Right kidney (tissue), 1 donor: Measurements from ENCODE around the gene PCNX3.

Experiments used
- DNase-seq: peaks from one replicate; pipeline ENCODE4 v3.0.0-alpha.2; 2016

Gene PCNX3

DNA sequence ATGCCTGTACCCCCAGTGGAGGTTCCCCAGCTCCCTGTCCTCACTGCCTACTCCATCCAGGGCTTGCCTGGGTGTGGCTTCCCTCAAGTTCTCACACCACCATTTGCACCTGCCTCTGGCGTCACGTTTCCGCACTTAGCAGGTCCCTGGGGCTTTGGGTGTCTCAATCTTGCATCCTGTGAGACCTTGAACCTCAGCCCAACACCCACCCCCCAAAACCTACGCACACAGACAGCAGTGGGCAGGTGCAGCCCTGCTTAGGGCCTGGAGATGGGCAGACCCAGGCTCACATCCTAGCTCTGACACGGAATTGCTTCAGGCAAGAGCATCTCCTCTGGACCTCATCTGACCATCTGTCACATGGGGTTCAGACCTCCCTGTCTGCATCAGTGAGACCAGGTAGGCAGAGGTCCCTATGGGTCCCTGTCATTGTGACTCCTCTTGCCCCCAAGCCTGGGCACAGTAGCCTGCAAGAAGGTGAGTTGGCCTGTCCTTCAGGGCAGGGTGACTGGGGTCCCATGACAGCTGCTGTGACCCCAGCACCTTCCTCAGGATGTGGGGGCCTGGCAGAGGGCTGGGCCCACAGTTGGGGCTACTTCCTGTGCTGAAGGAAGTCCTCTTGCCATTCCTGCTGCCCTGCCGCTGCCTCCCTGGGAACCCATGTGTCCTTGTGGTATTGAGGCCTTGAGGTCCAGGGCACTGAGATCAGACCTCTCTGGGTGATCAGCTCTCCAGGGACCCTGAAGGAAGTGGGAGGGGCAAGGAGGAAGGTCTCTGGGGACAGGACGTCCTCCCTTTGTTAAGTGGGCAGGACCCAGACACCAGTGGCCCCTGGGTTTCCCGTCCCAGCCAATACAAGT, 24.3 kb downstream of the PCNX3 start:
- DNase-seq, result no peak

DNA sequence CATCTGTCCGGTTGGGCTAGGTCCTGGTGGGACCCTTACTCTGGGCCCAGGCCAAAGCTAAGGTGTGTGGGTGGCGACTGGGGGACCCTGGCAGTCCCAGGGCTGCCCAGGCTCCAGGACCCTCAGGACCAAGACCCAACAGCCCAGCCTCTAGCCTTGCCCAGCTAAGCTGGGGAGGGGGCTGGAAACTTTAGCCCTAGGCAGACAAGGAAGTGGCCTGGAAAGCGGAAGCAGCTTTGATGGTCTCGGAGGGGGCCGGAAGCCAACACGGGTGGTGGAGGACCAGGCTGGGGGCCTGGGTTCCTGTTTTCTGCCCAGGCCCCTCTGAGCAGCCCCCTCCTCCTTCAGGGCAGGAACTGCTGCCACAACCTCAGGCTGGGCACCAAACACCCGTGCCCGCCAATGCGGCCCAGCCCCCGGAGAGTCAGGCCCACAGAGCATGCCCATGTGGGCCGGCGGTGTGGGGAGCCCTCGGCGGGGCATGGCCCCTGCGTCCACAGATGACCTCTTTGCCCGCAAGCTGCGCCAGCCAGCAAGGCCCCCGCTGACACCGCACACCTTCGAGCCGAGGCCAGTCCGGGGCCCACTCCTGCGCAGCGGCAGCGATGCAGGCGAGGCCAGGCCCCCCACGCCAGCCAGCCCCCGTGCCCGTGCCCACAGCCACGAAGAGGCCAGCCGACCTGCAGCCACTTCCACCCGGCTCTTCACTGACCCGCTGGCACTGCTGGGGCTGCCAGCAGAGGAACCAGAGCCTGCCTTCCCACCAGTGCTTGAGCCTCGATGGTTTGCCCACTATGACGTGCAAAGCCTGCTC, 25.1 kb downstream of the PCNX3 start:
- no peak for DNase-seq

DNA sequence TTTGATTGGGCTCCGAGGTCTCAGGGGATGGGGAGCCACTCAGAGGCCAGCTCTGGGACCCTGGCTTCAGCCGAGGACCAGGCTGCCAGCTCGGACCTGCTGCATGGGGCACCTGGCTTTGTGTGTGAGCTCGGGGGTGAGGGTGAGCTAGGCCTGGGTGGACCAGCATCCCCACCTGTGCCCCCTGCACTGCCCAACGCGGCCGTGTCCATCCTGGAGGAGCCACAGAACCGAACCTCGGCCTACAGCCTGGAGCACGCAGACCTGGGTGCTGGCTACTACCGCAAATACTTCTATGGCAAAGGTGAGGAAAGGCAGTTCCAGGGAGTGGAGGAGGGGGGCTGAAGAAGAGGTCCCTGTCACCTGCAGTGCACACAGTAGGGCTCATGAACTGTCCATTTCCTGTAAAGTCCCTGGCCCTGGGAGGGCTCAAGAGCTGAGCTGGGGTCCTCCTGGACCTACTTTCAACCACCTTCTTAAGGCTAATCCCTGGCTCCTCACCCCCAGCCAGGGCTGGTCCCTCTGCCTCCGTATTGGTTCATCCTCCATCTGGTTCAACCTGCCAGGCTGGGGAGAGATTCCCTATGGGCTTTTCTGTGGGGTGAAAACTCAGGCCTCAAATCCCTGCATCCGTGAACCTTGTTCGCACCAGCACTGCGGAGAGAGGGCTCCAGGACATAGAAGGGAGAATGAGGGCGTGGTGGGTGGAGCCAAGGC, 25.9 kb downstream of the PCNX3 start:
- no peak for DNase-seq

DNA sequence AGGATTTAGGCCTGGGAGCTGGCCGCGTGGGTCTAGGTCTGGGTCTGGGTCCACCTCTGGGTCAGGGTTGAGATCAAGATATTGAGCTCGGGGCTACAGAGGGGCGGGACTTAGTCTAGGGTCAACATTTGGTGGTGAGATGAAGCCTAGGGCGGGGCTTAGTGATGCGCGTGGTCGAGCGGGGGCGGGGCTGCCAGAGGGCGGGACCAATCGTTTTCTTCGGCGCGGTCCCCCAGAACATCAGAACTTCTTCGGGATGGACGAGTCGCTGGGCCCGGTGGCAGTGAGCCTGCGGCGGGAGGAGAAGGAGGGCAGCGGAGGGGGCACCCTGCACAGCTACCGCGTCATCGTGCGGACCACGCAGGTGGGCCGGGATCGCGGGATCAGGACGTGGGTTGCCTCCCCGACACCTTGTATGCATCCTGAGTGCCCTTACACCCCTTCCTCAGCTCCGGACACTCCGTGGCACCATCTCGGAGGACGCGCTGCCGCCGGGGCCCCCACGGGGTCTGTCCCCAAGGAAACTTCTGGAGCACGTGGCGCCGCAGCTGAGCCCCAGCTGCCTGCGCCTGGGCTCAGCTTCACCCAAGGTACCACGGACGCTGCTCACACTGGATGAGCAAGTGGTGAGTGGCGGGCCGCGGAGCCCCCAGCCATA, 26.6 kb downstream of the PCNX3 start:
- DNase-seq, result no peak

DNA sequence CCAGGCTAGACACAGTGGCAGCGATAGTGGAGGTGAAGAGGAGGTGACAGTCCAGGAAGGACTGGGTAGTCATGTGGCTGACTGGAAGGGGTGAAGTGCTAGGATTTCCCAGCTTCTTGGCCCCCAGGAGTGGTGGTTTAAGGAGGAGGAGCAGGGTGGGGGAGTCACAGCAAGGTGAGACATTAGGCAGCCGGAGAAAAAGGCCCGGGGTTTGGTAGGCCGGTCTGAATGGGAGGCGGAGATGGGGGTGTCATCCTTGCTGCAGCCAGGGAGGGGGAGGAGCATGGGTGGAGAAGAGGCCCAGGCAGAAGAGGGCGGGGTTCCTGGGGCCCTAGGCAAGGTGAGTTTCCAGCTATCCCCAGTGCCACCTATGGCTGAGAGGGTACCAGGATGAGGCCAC, 28.4 kb downstream of the PCNX3 start:
- DNase-seq, result no peak

DNA sequence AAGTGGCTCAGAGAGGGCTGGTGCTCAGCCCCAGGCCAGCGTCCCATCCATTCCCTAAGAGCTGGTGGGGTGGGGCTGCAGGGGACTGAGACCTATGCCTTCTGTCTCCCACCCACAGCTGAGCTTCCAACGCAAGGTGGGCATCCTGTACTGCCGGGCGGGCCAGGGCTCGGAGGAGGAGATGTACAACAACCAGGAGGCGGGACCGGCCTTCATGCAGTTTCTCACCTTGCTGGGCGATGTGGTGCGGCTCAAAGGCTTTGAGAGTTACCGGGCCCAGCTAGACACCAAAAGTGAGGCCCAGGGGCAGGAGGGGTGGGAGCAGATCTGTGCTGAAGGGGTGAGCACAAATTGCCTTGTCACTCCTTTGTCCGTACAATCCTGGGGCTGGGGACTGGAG, 29.3 kb downstream of the PCNX3 start:
- no peak for DNase-seq

DNA sequence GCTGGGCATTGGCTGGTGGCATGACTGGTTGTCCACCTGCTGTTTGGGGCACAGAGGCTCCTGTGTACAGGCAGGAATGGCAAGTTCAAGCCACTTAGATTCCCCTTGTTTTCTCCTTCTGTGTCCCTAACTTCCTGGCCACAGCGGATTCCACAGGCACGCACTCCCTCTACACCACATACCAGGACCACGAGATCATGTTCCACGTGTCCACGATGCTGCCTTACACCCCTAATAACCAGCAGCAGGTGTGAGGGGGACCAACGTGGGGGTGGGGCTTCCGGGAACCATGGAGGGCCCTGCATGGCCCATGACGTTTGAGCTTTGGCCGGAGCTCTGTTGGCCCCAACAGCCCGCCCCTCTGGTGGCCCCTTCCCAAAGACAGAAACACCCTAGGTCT, 30.1 kb downstream of the PCNX3 start:
- no peak for DNase-seq

DNA sequence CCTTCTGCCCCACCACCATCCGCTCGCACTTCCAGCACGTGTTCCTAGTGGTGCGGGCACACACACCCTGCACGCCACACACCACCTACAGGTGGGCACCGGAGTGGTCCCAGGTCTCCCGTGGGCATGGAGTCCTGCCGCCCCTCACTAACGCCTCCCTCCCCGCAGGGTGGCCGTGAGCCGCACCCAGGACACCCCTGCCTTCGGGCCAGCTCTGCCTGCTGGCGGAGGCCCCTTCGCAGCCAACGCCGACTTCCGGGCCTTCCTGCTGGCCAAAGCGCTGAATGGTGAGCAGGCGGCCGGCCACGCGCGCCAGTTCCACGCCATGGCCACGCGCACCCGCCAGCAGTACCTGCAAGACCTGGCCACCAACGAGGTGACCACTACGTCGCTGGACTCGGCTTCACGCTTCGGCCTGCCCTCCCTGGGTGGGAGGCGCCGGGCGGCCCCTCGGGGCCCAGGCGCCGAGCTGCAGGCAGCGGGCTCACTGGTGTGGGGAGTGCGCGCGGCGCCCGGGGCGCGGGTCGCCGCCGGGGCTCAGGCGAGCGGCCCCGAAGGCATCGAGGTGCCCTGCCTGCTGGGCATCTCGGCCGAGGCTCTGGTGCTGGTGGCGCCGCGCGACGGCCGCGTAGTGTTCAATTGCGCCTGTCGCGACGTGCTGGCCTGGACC, 30.8 kb downstream of the PCNX3 start:
- DNase-seq, result no peak

DNA sequence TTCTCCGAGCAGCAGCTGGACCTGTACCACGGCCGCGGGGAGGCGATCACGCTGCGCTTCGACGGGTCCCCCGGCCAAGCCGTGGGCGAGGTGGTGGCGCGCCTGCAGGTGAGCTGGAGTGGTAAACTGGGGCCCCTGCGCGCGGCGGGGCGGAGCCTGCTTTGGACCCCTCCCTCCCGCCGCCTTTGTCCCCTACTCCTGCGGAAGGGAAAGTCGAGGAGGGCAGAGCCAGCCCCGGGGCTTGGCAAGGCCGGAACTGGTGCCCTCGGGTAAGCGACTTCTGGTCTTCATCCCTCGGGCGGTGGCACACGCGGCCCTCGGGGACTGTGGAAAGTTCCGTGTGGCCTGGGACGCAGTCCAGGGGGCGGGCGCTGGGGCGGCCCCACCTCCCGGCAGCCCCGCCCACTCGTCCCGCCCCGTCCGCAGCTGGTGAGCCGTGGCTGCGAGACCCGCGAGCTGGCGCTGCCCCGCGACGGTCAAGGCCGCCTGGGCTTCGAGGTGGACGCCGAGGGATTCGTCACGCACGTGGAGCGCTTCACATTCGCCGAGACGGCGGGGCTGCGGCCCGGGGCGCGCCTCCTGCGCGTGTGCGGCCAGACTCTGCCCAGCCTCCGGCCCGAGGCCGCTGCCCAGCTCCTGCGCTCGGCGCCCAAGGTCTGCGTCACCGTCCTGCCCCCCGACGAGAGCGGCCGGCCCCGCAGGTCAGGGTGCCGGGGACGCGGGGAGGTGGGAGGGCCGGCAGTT, 31.6 kb downstream of the PCNX3 start:
- peak; percentile 87 for DNase-seq

DNA sequence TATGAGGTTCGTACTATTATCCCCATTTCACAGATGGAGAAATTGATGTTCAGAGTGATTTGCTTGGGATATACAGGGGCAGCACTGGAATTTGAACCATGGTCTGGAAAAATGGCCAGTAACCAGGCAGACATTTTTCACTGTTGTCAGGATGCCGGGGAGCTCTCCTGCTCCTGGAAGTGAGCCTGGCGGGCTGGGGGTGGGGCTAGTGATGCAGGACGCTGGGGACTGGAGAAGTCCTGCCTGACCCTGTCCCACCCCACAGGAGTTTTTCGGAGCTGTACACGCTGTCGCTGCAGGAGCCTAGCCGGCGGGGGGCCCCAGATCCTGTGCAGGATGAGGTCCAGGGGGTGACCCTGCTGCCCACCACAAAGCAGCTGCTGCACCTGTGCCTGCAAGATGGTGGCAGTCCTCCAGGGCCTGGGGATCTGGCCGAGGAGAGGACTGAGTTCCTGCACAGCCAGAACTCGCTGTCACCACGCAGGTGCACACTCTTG, 33.5 kb downstream of the PCNX3 start:
- DNase-seq, result no peak

DNA sequence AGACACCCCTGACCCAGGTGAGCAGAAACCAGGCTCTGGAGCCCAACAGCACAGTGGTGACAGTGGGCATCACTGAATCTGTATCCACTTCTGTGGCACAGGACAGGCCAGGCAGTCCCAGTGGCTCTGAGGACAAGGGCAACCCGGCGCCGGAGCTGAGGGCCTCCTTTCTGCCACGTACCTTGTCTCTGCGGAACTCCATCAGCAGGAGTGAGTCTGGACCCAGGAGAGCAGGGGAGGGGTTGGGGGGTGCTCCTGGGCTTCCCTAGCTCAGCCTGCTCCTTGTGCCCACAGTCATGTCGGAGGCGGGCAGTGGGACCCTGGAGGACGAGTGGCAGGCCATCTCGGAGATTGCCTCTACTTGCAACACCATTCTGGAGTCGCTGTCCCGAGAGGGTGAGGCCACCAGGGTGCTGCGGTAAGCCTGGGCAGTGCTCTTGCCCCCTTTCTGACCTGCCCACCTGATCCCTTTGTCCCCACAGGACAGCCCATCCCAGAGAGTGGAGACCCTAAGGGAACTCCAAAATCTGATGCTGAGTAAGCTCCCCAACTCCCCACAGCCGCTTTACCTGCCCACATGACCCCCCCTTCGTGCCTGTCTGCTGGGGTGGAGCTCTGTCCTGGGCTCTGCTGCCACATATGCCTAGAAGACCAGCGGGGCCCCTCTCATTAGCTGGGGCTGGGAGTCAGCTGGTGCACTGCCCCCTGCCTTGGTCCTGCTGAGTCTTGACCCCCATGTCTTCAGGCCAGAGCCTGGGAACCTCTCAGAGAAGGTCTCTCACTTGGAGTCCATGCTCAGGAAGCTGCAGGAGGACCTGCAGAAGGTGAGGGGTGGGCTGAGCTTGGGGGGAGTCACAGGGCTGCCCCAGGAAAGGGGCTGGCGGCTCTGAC, 34.3 kb downstream of the PCNX3 start:
- no peak for DNase-seq

DNA sequence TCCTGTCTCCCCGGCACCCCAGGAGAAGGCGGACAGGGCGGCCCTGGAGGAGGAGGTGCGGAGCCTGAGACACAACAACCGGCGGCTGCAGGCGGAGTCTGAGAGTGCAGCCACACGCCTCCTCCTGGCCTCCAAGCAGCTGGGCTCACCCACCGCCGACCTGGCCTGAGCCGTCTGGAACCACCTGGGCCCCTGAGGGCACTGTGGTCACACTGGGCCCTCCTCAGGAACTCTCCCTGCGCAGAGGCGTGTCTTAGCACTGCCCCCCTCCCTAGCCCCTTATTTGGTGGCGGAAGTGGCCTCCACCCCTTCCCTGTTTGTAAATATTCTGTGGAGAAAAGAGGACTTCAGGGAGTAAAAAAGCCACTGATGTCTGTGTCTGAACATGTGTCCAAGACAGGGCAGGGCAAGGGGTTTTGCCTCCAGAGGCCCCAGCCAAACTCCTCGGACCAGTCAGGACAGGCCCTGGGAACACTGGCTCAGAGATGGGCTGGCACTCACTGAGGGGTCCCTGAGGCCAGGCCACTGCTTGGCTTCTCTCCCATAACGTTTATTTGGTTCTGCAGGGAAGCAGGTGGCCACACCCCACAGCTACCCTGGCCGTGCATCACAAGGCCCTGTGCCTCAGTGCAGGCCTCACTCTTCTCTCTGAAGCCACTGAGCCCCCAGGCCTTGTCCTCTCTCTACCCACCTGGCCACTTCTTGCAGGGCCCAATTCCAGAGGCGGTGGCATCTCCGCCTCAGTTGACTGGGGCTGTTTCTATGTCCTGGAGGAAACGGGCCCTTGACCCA, 35.2 kb downstream of the PCNX3 start:
- DNase-seq, result no peak

DNA sequence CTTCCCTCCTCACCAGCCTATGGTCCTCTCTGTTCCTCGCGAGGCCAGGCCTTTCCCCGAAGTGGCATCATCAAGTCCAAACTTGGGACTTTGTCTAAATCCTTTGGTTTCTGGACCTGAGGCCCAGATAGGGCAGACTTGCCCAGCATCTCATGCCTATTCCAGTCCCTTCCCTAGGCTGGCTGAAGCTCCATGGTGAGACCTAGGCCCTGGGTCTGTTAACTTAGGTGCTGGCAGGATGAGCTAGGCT, 35.7 kb downstream of the PCNX3 start:
- DNase-seq, result no peak

DNA sequence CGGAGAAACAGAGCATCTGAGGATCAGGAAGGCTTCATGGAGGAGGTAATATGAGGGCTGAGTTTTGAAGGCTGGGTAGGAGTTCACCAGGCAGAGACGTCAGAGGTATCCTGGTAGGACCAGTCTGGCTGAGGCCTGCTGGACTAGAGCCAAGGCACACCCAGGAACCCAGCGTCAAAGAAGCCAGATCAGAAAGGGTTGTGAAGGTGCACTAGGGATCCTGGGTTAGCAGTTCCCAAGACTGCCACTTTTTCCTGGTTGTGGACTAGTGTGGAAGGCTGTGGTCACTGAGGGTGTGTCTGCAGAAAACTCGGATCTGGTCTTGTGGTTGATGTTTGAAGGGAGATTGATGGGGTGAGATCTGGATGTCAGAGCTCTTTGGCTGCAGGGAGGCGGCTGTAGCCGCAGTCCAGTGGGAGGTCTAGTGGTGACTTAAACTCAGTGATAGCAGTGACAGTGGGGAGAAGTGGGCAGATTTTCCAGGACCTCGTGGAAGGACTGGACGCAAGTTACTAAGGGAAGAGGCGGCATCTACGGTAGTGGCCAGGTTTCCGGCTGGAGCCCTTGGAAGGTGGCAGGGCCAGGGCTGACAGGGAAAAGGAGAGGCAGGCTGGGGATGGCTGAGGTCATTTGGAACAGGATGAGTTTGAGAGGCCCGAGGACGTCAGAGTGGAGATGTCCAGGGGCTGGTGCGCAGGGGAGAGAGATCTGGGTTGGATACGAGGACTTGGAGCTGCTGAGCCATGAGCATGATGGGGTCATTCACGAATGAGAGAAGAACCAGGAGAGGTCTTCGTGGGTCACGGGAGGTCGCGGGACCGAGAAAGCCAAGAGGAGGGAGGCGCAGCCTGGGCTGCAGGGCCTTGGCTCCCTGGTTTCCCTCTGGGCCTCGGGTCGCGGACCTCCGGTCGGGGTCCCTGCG, 36.3 kb downstream of the PCNX3 start:
- peak; percentile 73 for DNase-seq

DNA sequence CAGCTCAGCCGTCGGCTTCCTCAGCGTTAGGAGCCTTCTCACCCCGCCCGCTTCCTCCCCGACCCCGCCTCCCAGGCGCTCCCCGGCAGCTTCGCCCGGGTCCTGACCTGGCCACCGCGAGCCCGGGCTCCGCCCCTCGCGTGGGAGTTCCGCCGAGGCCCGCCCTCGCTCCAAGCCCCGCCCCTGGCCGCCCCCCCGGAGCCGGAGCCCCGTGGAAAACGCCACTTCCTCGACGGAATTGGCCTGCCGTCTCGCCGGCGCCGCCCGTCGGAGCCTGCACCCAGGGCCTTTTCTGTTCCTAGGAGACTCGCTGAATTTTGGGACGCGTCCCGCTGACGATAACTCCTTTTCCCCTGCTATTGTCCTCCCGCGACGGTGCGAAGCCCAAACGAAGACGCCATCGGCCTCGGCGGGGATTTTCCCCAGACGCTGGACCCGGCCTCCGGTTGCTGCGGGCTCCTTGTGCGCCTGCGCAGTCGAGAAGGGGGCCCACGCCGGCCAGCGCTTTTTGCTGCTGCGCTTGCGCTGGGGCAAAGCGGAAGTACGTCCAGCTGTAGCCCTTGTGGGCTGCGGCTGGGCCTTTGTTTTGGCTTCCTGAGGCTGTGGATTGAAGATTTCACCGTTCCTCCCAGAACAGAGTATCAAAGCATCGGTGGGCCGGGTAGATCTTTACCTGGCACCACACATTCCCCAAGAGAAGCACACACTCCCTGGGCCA, 37.1 kb downstream of the PCNX3 start:
- peak; percentile 97 for DNase-seq

DNA sequence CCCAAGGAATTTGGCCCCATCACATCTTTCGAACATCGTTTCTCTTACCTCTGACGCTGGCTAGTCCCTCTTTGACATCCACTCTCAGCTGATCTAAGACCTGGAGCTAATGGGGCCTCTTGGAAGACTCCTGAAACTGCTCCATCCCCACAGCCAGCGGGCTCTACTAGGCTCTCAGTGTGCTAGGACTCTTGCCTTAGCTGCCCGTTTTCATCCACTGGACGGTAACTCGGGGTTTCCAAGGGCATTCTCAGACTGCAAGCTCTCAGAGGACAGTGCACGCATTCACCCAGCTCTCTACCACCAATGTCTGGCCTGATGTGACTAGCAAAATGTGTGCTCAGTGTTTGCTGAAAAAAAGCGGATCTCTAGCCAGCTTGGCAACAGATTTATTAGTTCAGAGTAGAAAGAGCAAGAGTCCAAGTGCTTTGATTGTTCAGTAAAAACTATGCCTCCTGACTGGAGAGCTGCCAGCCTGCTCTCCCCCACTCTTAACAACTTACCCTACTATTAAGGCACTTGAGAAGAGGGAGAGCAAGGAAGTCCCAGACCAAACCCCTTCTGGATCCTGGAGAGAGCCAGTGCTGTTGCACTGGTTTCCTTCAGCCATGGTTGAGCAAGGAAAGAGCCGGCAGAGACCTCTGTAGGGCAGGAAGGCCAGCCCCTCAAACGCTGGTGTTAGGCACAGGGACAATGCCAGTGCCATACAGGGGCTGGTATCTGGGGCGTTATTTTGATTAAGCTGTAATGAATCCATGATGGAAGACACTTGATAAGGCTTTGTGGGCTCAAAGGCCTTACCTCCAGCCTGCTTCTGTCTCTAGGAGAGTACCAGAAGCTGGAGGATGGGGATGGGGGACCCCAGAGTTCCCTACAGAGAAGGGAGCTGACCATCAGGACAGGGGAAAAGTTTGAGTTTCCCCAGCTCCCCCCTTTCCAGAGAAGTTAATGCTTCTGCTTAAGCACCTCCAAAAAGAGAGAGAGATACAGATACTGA, 38.0 kb downstream of the PCNX3 start:
- no peak for DNase-seq
